Left lobe of liver (tissue), 2 donors: ENCODE results near the gene CREM. TPM values are rescaled to one million over a fixed set of nuclear protein-coding genes. Genes with fewer than 3 reads are reported as not detected.
A peak's percentile ranks its signal among the peaks of the same experiment; 100 is the strongest.

Experiments used
- ATAC-seq: fragments of 200-7000 bp; cut with Tn5 transposase; one replicate; pipeline ENCODE4 v1.9.1; 2020; ENCODE audit warnings: mild to moderate bottlenecking, moderate library complexity
- DNase-seq: peaks from one replicate; pipeline ENCODE4 v3.0.0-alpha.2; 2020; ENCODE audit warnings: low spot score
- total RNA-seq: library from RNA; stranded (reverse); gene quantifications from one replicate; pipeline ENCODE4 v1.2.1, GENCODE V29; 2021
- donor health status: DM: no; HTN: no; CAD: no; lungs with moderate emphysema.
- donor health status: DM: no; HTN: yes; CAD: no.

The CREM gene
- total RNA-seq, 1 donor from 2014 or later: 18.9 TPM

- DNase-seq: no peak
- ATAC-seq: no peak
These were observed 90.8 kb downstream of the CREM start for GRCh38 chr10:35217455-35217854.

GRCh38 chr10:35218339-35218955 is 91.8 kb downstream of the CREM start:
- ATAC-seq (peak; percentile 75), DNase-seq (peak; percentile 81)

- no peak for DNase-seq
- no peak for ATAC-seq
These were observed 92.6 kb downstream of the CREM start for GRCh38 chr10:35219292-35219691.

- peak; percentile 75 for ATAC-seq
- peak; percentile 88 for DNase-seq
These were observed 93.5 kb downstream of the CREM start for GRCh38 chr10:35219891-35220890.

- no peak for DNase-seq
- no peak for ATAC-seq
These were observed 96.4 kb downstream of the CREM start for GRCh38 chr10:35223016-35223415.

GRCh38 chr10:35224045-35224740 is 97.5 kb downstream of the CREM start:
- peak; percentile 63 for ATAC-seq

GRCh38 chr10:35225204-35225603 is 98.6 kb downstream of the CREM start:
- no peak for DNase-seq
- ATAC-seq: no peak

More at GRCh38 chr10:35224045-35224740, 97.5 kb downstream of the CREM start:
- DNase-seq: peak; percentile 59

- DNase-seq (no peak), ATAC-seq (no peak)
These were observed 99.9 kb downstream of the CREM start for GRCh38 chr10:35226507-35226906.

- no peak for ATAC-seq
- no peak for DNase-seq
These were observed 101.4 kb downstream of the CREM start for GRCh38 chr10:35228058-35228457.

GRCh38 chr10:35231646-35232045 is 105.0 kb downstream of the CREM start:
- ATAC-seq (no peak), DNase-seq (no peak)

- ATAC-seq (no peak), DNase-seq (no peak)
These were observed 105.9 kb downstream of the CREM start for GRCh38 chr10:35232527-35232926.

GRCh38 chr10:35234073-35234472 is 107.4 kb downstream of the CREM start:
- ATAC-seq: no peak
- no peak for DNase-seq

GRCh38 chr10:35236739-35237138 is 110.1 kb downstream of the CREM start:
- no peak for DNase-seq
- peak; percentile 91 for ATAC-seq

GRCh38 chr10:35237766-35238512 is 111.3 kb downstream of the CREM start:
- ATAC-seq (no peak), DNase-seq (no peak)

GRCh38 chr10:35244549-35244948 is 117.9 kb downstream of the CREM start:
- ATAC-seq: no peak

GRCh38 chr10:35246770-35247343 is 120.2 kb downstream of the CREM start:
- ATAC-seq (no peak), DNase-seq (no peak)

More at GRCh38 chr10:35244549-35244948, 117.9 kb downstream of the CREM start:
- no peak for DNase-seq

- no peak for ATAC-seq
These were observed 124.9 kb downstream of the CREM start for GRCh38 chr10:35251373-35252100.

GRCh38 chr10:35257057-35257983 is 130.7 kb downstream of the CREM start:
- DNase-seq (no peak), ATAC-seq (no peak)

More at GRCh38 chr10:35251373-35252100, 124.9 kb downstream of the CREM start:
- no peak for DNase-seq
